Sigmoid colon (tissue), 7 donors: Measurements from ENCODE around the gene FAM114A1. TPM values are rescaled to one million over a fixed set of nuclear protein-coding genes. Genes with fewer than 3 reads are reported as not detected.
A peak's percentile ranks its signal among the peaks of the same experiment; 100 is the strongest.

Source experiments
- DNase-seq: peaks from one replicate; pipeline ENCODE4 v3.0.0-alpha.2; 2019
- H3K27ac ChIP-seq, 4 donors: fragments of 200-600 bp; sonication (generic); one replicate each; pipeline ENCODE4 v1.5.1; 2016 to 2019; ENCODE audit warnings: mild to moderate bottlenecking in 1 of 4
- H3K27me3 ChIP-seq, 3 donors: fragments of 200-600 bp; sonication (generic); one replicate each; pipeline ENCODE4 v1.5.1; 2019; ENCODE audit warnings: mild to moderate bottlenecking in 1 of 3
- H3K36me3 ChIP-seq, 4 donors: fragments of 200-600 bp; sonication (generic); one replicate each; pipeline ENCODE4 v1.5.1; 2016 to 2019
- H3K4me1 ChIP-seq, 4 donors: fragments of 200-600 bp; sonication (generic); one replicate each; pipeline ENCODE4 v1.5.1; 2017 to 2019
- H3K4me3 ChIP-seq, 4 donors: fragments of 200-600 bp; sonication (generic); one replicate each; pipeline ENCODE4 v1.5.1; 2017 to 2019; ENCODE audit warnings: mild to moderate bottlenecking in 2 of 4, moderate library complexity in 1 of 4
- H3K9me3 ChIP-seq, 4 donors: fragments of 200-600 bp in 3 of 4; sonication (generic) in 3 of 4; one replicate each; pipeline versions ENCODE4 v1.5.1 to v1.6.1; 2013 to 2019
- CTCF ChIP-seq, 4 experiments: fragments of 450-650 bp in 3 of 4; fragments of 200-600 bp in 1 of 4; IDR thresholded peaks; one replicate each; pipeline ENCODE4 v1.5.1; 2016 to 2019; ENCODE audit warnings: antibody characterized with exemption in 4 of 4, mild to moderate bottlenecking in 3 of 4, moderate library complexity in 2 of 4
- EP300 ChIP-seq, 4 donors: sonication (generic); formaldehyde crosslinking; IDR thresholded peaks; one replicate each; pipeline ENCODE4 v1.6.1; 2017; ENCODE audit warnings: antibody characterized with exemption in 4 of 4
- POLR2A ChIP-seq, 2 donors: fragments of 450-650 bp; IDR thresholded peaks; one replicate each; pipeline ENCODE4 v1.6.1; 2016; ENCODE audit warnings: antibody characterized with exemption in 2 of 2, mild to moderate bottlenecking in 2 of 2, moderate library complexity in 2 of 2
- POLR2AphosphoS5 ChIP-seq, 4 donors: sonication (generic); formaldehyde crosslinking; IDR thresholded peaks; one replicate each; pipeline ENCODE4 v1.6.1; 2017; ENCODE audit warnings: antibody characterized with exemption in 4 of 4
- WGBS, 2 donors: extraction: QIAGEN DNeasy Blood & Tissue Kit; methylation state at CpG; one replicate each; pipeline ENCODE4 v1.1.7; 2013; 5-methylcytosine and 5-hydroxymethylcytosine counted together
- intact Hi-C: fragments of 100-400 bp; cut with DNase I; formaldehyde crosslinking; loops from one replicate; pipeline ENCODE4 v1.15.1; 2023
- polyA plus RNA-seq, 3 donors: library from polyadenylated mRNA; stranded (reverse); fragments of 200-250 nt; gene quantifications; one replicate each; pipeline ENCODE4 v1.2.3, GENCODE V29; 2013
- total RNA-seq, 4 donors: library from RNA; depleted of rRNA; stranded (reverse); fragments of >200 nt; gene quantifications; one replicate each; pipeline ENCODE4 v1.1.0, GENCODE V29; 2016
- donor health status: healthy with polysubstance abuse.
- donor health status: Bipolar disorder and iron deficiency.
- donor health status: healthy.

Gene FAM114A1
- total and polyA plus RNA-seq, 7 donors, result 24.7 to 189 (median 120) TPM

- H3K9me3 ChIP-seq, result no peaks in the 10 kb centered on the region
- TF ChIP-seq POLR2AphosphoS5 (IDR thresholded peaks at IDR 0.05), result no peak
- peak; percentile 29 to 75 (median 72) for TF ChIP-seq CTCF (IDR thresholded peaks at IDR 0.05)
- H3K27ac ChIP-seq, result peak within 1 kb of the TSS; percentile 46 to 71 (median 60)
- H3K27me3 ChIP-seq, result no peaks in the 10 kb centered on the region
- 5 to 11% methylated on average over 8 of the region's 8 CpGs for WGBS, 2 donors
- no peak for DNase-seq
- H3K4me1 ChIP-seq, result peaks cover 0 to 15% (median 5%) of the 10 kb centered on the region in 4 donors
- H3K36me3 ChIP-seq, result no peaks in the 10 kb centered on the region
- intact Hi-C loops, result no loop called here
- H3K4me3 ChIP-seq, result peak within 1 kb of the TSS in 3 of 4 donors; percentile 7 to 30 (median 24)
Measured at GRCh38 chr4:38856524-38857337, 10.9 kb upstream of the FAM114A1 start, which contains the start of gene TLR6. TLR6 (minus strand) TSS chr4:38856817; CDS start chr4:38829473, 27,344 bp downstream.

- intact Hi-C loops, result no loop called here
- no peak for DNase-seq
Measured at GRCh38 chr4:38857354-38858096, 10.1 kb upstream of the FAM114A1 start.

GRCh38 chr4:38858097-38858420 is 9.5 kb upstream of the FAM114A1 start:
- no peak for DNase-seq
- Histone ChIP-seq H3K27me3 (no peaks in the 10 kb centered on the region), H3K27ac (peak overlapping the region; percentile 46 to 71 (median 60)), H3K4me3 (no peak overlapping the region), H3K9me3 (no peaks in the 10 kb centered on the region), H3K4me1 (peaks cover 0 to 15% (median 5%) of the 10 kb centered on the region in 4 donors), H3K36me3 (no peaks in the 10 kb centered on the region)
- 71 to 79% methylated on average over 3 of the region's 3 CpGs for WGBS, 2 donors
- TF ChIP-seq EP300 (IDR thresholded peaks at IDR 0.05), result no peak
- TF ChIP-seq POLR2A (IDR thresholded peaks at IDR 0.05), result no peak
- TF ChIP-seq POLR2AphosphoS5 (IDR thresholded peaks at IDR 0.05), result no peak
- no peak for TF ChIP-seq CTCF (IDR thresholded peaks at IDR 0.05)
- intact Hi-C loops, result no loop called here

More at GRCh38 chr4:38857354-38858096, 10.1 kb upstream of the FAM114A1 start:
- no peak overlapping the region for H3K4me3 ChIP-seq
- no peaks in the 10 kb centered on the region for H3K27me3 ChIP-seq
- no peaks in the 10 kb centered on the region for H3K36me3 ChIP-seq
- TF ChIP-seq EP300 (IDR thresholded peaks at IDR 0.05), result no peak
- TF ChIP-seq CTCF (IDR thresholded peaks at IDR 0.05), result no peak
- TF ChIP-seq POLR2AphosphoS5 (IDR thresholded peaks at IDR 0.05), result peak in 1 of 4 donors; percentile 49
- no peak for TF ChIP-seq POLR2A (IDR thresholded peaks at IDR 0.05)
- 43 to 67% methylated on average over 3 of the region's 3 CpGs for WGBS, 2 donors
- H3K4me1 ChIP-seq, result peaks cover 0 to 15% (median 5%) of the 10 kb centered on the region in 4 donors
- peak overlapping the region; percentile 46 to 71 (median 60) for H3K27ac ChIP-seq
- H3K9me3 ChIP-seq, result no peaks in the 10 kb centered on the region

GRCh38 chr4:38859501-38859900 is 8.1 kb upstream of the FAM114A1 start:
- Histone ChIP-seq H3K36me3 (no peaks in the 10 kb centered on the region), H3K27ac (no peak overlapping the region), H3K9me3 (no peaks in the 10 kb centered on the region), H3K27me3 (no peaks in the 10 kb centered on the region), H3K4me1 (peaks cover 0 to 15% (median 5%) of the 10 kb centered on the region in 4 donors), H3K4me3 (no peak overlapping the region)
- no peak for DNase-seq
- WGBS, 2 donors, result 88 to 96% methylated on average over 7 of the region's 7 CpGs
- TF ChIP-seq EP300 (IDR thresholded peaks at IDR 0.05) (no peak), POLR2A (IDR thresholded peaks at IDR 0.05) (no peak), CTCF (IDR thresholded peaks at IDR 0.05) (no peak), POLR2AphosphoS5 (IDR thresholded peaks at IDR 0.05) (no peak)
- intact Hi-C loops, result no loop called here
